Endodermal cell (in vitro differentiated cells): ENCODE measurements around the gene ZP1. TPM values are rescaled to one million over a fixed set of nuclear protein-coding genes. Genes with fewer than 3 reads are reported as not detected.

ENCODE experiments used
- DNase-seq: peaks from one replicate; pipeline ENCODE4 v3.0.0-alpha.2; 2017
- H3K27ac ChIP-seq: 2 replicates; pipeline ENCODE4 v1.5.1; 2013; ENCODE audit warnings: mild to moderate bottlenecking, low read depth, low read length, moderate library complexity
- H3K27me3 ChIP-seq: 2 replicates; pipeline ENCODE4 v1.6.1; 2013; ENCODE audit warnings: mild to moderate bottlenecking, low read length, moderate library complexity; ENCODE audit not compliant: insufficient read depth, control insufficient read depth, poor library complexity, severe bottlenecking
- H3K36me3 ChIP-seq: 2 replicates; pipeline ENCODE4 v1.7.0; 2013; ENCODE audit warnings: mild to moderate bottlenecking, low read length, moderate library complexity; ENCODE audit not compliant: control insufficient read depth, insufficient read depth
- H3K4me1 ChIP-seq: one replicate; pipeline ENCODE4 v1.7.0; 2013; ENCODE audit warnings: low read length; ENCODE audit not compliant: control insufficient read depth, insufficient read depth
- H3K4me3 ChIP-seq: 2 replicates; pipeline ENCODE4 v1.5.1; 2013; ENCODE audit warnings: mild to moderate bottlenecking, low read length, moderate library complexity
- H3K9ac ChIP-seq: 2 replicates; pipeline ENCODE4 v1.6.1; 2013; ENCODE audit warnings: mild to moderate bottlenecking, low read length, moderate library complexity; ENCODE audit not compliant: poor library complexity, severe bottlenecking; ENCODE audit errors: extremely low read depth
- H3K9me3 ChIP-seq: 2 replicates; pipeline ENCODE4 v1.6.1; 2013; ENCODE audit warnings: mild to moderate bottlenecking, low read length, moderate library complexity; ENCODE audit not compliant: control insufficient read depth
- H3K27ac Mint-ChIP-seq: 2 replicates; pipeline ENCODE4 v1.8.0; 2020; ENCODE audit warnings: mixed read lengths
- H3K27me3 Mint-ChIP-seq: 2 replicates; pipeline ENCODE4 v1.8.0; 2021; ENCODE audit warnings: mild to moderate bottlenecking, mixed read lengths; ENCODE audit not compliant: insufficient read depth
- H3K36me3 Mint-ChIP-seq: 2 replicates; pipeline ENCODE4 v1.8.0; 2020; ENCODE audit warnings: low read depth, mixed read lengths
- H3K4me1 Mint-ChIP-seq: 2 replicates; pipeline ENCODE4 v1.8.0; 2020; ENCODE audit warnings: mixed read lengths
- H3K4me3 Mint-ChIP-seq: 2 replicates; pipeline ENCODE4 v1.8.0; 2020; ENCODE audit warnings: mild to moderate bottlenecking, moderate library complexity, mixed read lengths
- H3K9me3 Mint-ChIP-seq: 2 replicates; pipeline ENCODE4 v1.8.0; 2020; ENCODE audit warnings: mild to moderate bottlenecking, mixed read lengths
- CTCF ChIP-seq: fragments of 200-600 bp; sonication (generic); conservative IDR thresholded peaks from 2 replicates; pipeline ENCODE4 v1.5.0; 2021; ENCODE audit warnings: antibody characterized with exemption, mild to moderate bottlenecking
- WGBS, 2 experiments: methylation state at CpG; one replicate each; pipeline versions ENCODE4 v1.1.5 to v1.1.7; 2013; ENCODE audit warnings: missing lambda C conversion rate in 2 of 2, mixed read lengths in 1 of 2; ENCODE audit not compliant: insufficient coverage in 1 of 2, insufficient read length in 1 of 2; 5-methylcytosine and 5-hydroxymethylcytosine counted together
- total RNA-seq, 2 donors: library from RNA; stranded (reverse); fragmentation: NEBNext Ultra II Directional in 1 of 2; extraction: Animal tissue kit (Norgen Biotek cat#: 25700) in 1 of 2; gene quantifications; 2 replicates in 1 of 2; 3 replicates in 1 of 2; pipeline ENCODE4 v1.2.1, GENCODE V29; 2021

ZP1 gene
- total RNA-seq, 2 donors from 2014 or later = not detected

- no peak for DNase-seq
- Histone ChIP-seq H3K27ac (no peak overlapping the region), H3K27me3 (no peaks in the 10 kb centered on the region), H3K9ac (peak overlapping the region; percentile 86), H3K4me3 (peak overlapping the region; percentile 94), H3K4me1 (peaks cover 10% of the 10 kb centered on the region), H3K9me3 (no peaks in the 10 kb centered on the region), H3K36me3 (no peaks in the 10 kb centered on the region)
- Mint-ChIP-seq H3K27ac (peak overlapping the region; percentile 91), H3K9me3 (no peaks in the 10 kb centered on the region), H3K4me1 (peaks cover 35% of the 10 kb centered on the region), H3K36me3 (peaks cover 4% of the 10 kb centered on the region), H3K27me3 (peaks cover 2% of the 10 kb centered on the region), H3K4me3 (peak overlapping the region; percentile 78)
- 21 to 26% methylated on average over 14 to 23 of the region's 23 CpGs for WGBS, 2 experiments
- TF ChIP-seq CTCF = no peak
Observed at GRCh38 chr11:60842668-60843600, 24.4 kb upstream of the ZP1 start.

GRCh38 chr11:60844045-60844869, 23.1 kb upstream of the ZP1 start:
- no peak overlapping the region for H3K9ac ChIP-seq
- peak overlapping the region; percentile 94 for H3K4me3 ChIP-seq
- no peak for TF ChIP-seq CTCF
- H3K27ac Mint-ChIP-seq = no peak overlapping the region
- no peaks in the 10 kb centered on the region for H3K27me3 ChIP-seq
- peaks cover 34% of the 10 kb centered on the region for H3K4me1 Mint-ChIP-seq
- no peaks in the 10 kb centered on the region for H3K9me3 Mint-ChIP-seq
- peaks cover 10% of the 10 kb centered on the region for H3K4me1 ChIP-seq
- H3K27ac ChIP-seq = no peak overlapping the region
- no peaks in the 10 kb centered on the region for H3K36me3 ChIP-seq
- peak overlapping the region; percentile 78 for H3K4me3 Mint-ChIP-seq
- 78 to 81% methylated on average over 7 to 10 of the region's 10 CpGs for WGBS, 2 experiments
- DNase-seq = no peak
- H3K9me3 ChIP-seq = no peaks in the 10 kb centered on the region
- no peaks in the 10 kb centered on the region for H3K27me3 Mint-ChIP-seq
- H3K36me3 Mint-ChIP-seq = peaks cover 11% of the 10 kb centered on the region

- Histone ChIP-seq H3K9ac (no peak overlapping the region), H3K27me3 (no peaks in the 10 kb centered on the region), H3K4me3 (peak overlapping the region; percentile 94), H3K9me3 (no peaks in the 10 kb centered on the region), H3K4me1 (peaks cover 10% of the 10 kb centered on the region), H3K36me3 (no peaks in the 10 kb centered on the region), H3K27ac (no peak overlapping the region)
- no peak for DNase-seq
- WGBS, 2 experiments = 73 to 81% methylated on average over 4 of the region's 4 CpGs
- H3K27ac Mint-ChIP-seq = no peak overlapping the region
- H3K4me3 Mint-ChIP-seq = no peak overlapping the region
- no peak for TF ChIP-seq CTCF
- H3K27me3 Mint-ChIP-seq = no peaks in the 10 kb centered on the region
- peaks cover 34% of the 10 kb centered on the region for H3K4me1 Mint-ChIP-seq
- peaks cover 12% of the 10 kb centered on the region for H3K36me3 Mint-ChIP-seq
- H3K9me3 Mint-ChIP-seq = no peaks in the 10 kb centered on the region
Observed at GRCh38 chr11:60844870-60845221, 22.5 kb upstream of the ZP1 start.
